ENCODE data around the gene SH3D19. TPM values are rescaled to one million over a fixed set of nuclear protein-coding genes. Genes with fewer than 3 reads are reported as not detected.
A peak's percentile ranks its signal among the peaks of the same experiment; 100 is the strongest.

Gene SH3D19
- total RNA-seq, 6 donors from 2014 or later: 91.2 to 225 (median 103) TPM

GRCh38 chr4:151318307-151319006 is 6.9 kb downstream of the SH3D19 start:
- Histone ChIP-seq H3K4me1 (peaks cover 18 to 38% (median 25%) of the 10 kb centered on the region in 4 donors), H3K27me3 (no peaks in the 10 kb centered on the region), H3K9me3 (no peaks in the 10 kb centered on the region), H3K4me3 (no peak overlapping the region), H3K36me3 (no peaks in the 10 kb centered on the region), H3K27ac (no peak overlapping the region)
- DNase-seq (no peak), ATAC-seq (ENCODE audit: low FRiP score in 2 of 2) (no peak)
- 95 to 97% methylated on average over 1 of the region's 1 CpG for WGBS, 2 donors
- TF ChIP-seq POLR2A (IDR thresholded peaks at IDR 0.05) (no peak), CTCF (IDR thresholded peaks at IDR 0.05) (no peak), POLR2AphosphoS5 (IDR thresholded peaks at IDR 0.05) (no peak), EP300 (IDR thresholded peaks at IDR 0.05) (no peak)

GRCh38 chr4:151316645-151317044 is 8.8 kb downstream of the SH3D19 start:
- no peak for DNase-seq
- TF ChIP-seq POLR2A (IDR thresholded peaks at IDR 0.05): no peak
- TF ChIP-seq EP300 (IDR thresholded peaks at IDR 0.05): no peak
- TF ChIP-seq POLR2AphosphoS5 (IDR thresholded peaks at IDR 0.05): no peak
- no peak for TF ChIP-seq CTCF (IDR thresholded peaks at IDR 0.05)

GRCh38 chr4:151315212-151315886 is 10.1 kb downstream of the SH3D19 start:
- peak overlapping the region; percentile 6 to 49 (median 36) for H3K27ac ChIP-seq
- ATAC-seq (ENCODE audit: low FRiP score in 2 of 2): peak; percentile 39 to 41
- 61% methylated on average over 2 of the region's 2 CpGs for WGBS, 2 donors

More at GRCh38 chr4:151316645-151317044, 8.8 kb downstream of the SH3D19 start:
- H3K9me3 ChIP-seq: no peaks in the 10 kb centered on the region
- no peak overlapping the region for H3K4me3 ChIP-seq
- H3K36me3 ChIP-seq: no peaks in the 10 kb centered on the region
- 51 to 64% methylated on average over 2 of the region's 2 CpGs for WGBS, 2 donors
- ATAC-seq (ENCODE audit: low FRiP score in 2 of 2): no peak
- peaks cover 19 to 27% (median 24%) of the 10 kb centered on the region in 4 donors for H3K4me1 ChIP-seq
- H3K27me3 ChIP-seq: no peaks in the 10 kb centered on the region
- peak overlapping the region in 1 of 4 donors; percentile 45 for H3K27ac ChIP-seq

GRCh38 chr4:151314479-151314878 is 10.9 kb downstream of the SH3D19 start:
- Histone ChIP-seq H3K4me1 (peaks cover 19 to 27% (median 24%) of the 10 kb centered on the region in 4 donors), H3K36me3 (no peaks in the 10 kb centered on the region), H3K4me3 (no peak overlapping the region), H3K9me3 (no peaks in the 10 kb centered on the region), H3K27ac (peak overlapping the region; percentile 6 to 45 (median 24)), H3K27me3 (no peaks in the 10 kb centered on the region)
- WGBS, 2 donors: 94 to 100% methylated on average over 1 of the region's 1 CpG
- DNase-seq (no peak), ATAC-seq (ENCODE audit: low FRiP score in 2 of 2) (no peak)
- TF ChIP-seq CTCF (IDR thresholded peaks at IDR 0.05): no peak
- no peak for TF ChIP-seq EP300 (IDR thresholded peaks at IDR 0.05)
- no peak for TF ChIP-seq POLR2A (IDR thresholded peaks at IDR 0.05)
- no peak for TF ChIP-seq POLR2AphosphoS5 (IDR thresholded peaks at IDR 0.05)

More at GRCh38 chr4:151315212-151315886, 10.1 kb downstream of the SH3D19 start:
- peak in 1 of 4 donors; percentile 32 for TF ChIP-seq EP300 (IDR thresholded peaks at IDR 0.05)
- TF ChIP-seq CTCF (IDR thresholded peaks at IDR 0.05): no peak
- H3K27me3 ChIP-seq: no peaks in the 10 kb centered on the region
- H3K9me3 ChIP-seq: no peaks in the 10 kb centered on the region
- peaks cover 19 to 27% (median 24%) of the 10 kb centered on the region in 4 donors for H3K4me1 ChIP-seq
- no peak overlapping the region for H3K4me3 ChIP-seq
- H3K36me3 ChIP-seq: no peaks in the 10 kb centered on the region
- no peak for DNase-seq
